WTC11 (cell line): ENCODE results near the gene CREM. TPM values are rescaled to one million over a fixed set of nuclear protein-coding genes. Genes with fewer than 3 reads are reported as not detected.

Source experiments
- ATAC-seq: fragments of 200-7000 bp; cut with Tn5 transposase; 2 replicates; pipeline ENCODE4 v1.10.0; 2021; ENCODE audit warnings: mild to moderate bottlenecking, moderate library complexity
- CTCF ChIA-PET: fragments of 300-600 bp; sonication (Branson Sonifier 250); formaldehyde crosslinking; loops from one replicate; lab custom pipeline; 2021; ENCODE audit warnings: antibody characterized with exemption; lab: Charles Lee
- POLR2A ChIA-PET: fragments of 350-600 bp; sonication (Branson Sonifier 250); formaldehyde crosslinking; loops from one replicate; lab custom pipeline; 2021; ENCODE audit warnings: antibody characterized with exemption; lab: Charles Lee
- DNase-seq: peaks from one replicate; pipeline ENCODE4 v3.0.0; 2021; ENCODE audit warnings: low spot score
- H3K27ac Mint-ChIP-seq: 2 replicates; pipeline ENCODE4 v1.8.0; 2021; ENCODE audit warnings: mixed read lengths
- H3K27me3 Mint-ChIP-seq: 2 replicates; pipeline ENCODE4 v1.8.0; 2021; ENCODE audit warnings: low read depth, mild to moderate bottlenecking, moderate library complexity, mixed read lengths
- H3K36me3 Mint-ChIP-seq: 2 replicates; pipeline ENCODE4 v1.8.0; 2021; ENCODE audit warnings: mixed read lengths
- H3K4me1 Mint-ChIP-seq: 2 replicates; pipeline ENCODE4 v1.8.0; 2022; ENCODE audit warnings: mixed read lengths
- H3K4me3 Mint-ChIP-seq: 2 replicates; pipeline ENCODE4 v1.8.0; 2021; ENCODE audit warnings: mild to moderate bottlenecking, moderate library complexity, mixed read lengths
- H3K9me3 Mint-ChIP-seq: 2 replicates; pipeline ENCODE4 v1.8.0; 2021; ENCODE audit warnings: mixed read lengths
- ATF1 ChIP-seq: sonication (generic); formaldehyde crosslinking; IDR thresholded peaks from 2 replicates; pipeline ENCODE4 v1.8.1; 2023; ENCODE audit warnings: mild to moderate bottlenecking, moderate library complexity, missing genetic modification reagents
- ELF4 ChIP-seq: sonication (generic); formaldehyde crosslinking; IDR thresholded peaks from 2 replicates; pipeline ENCODE4 v1.8.1; 2022; ENCODE audit warnings: low read depth, mild to moderate bottlenecking, moderate library complexity, missing genetic modification reagents
- ESRRA ChIP-seq: sonication (generic); formaldehyde crosslinking; IDR thresholded peaks from 2 replicates; pipeline ENCODE4 v1.8.1; 2022; ENCODE audit warnings: mild to moderate bottlenecking, missing genetic modification reagents, borderline replicate concordance
- FOXP1 ChIP-seq: sonication (generic); formaldehyde crosslinking; IDR thresholded peaks from 2 replicates; pipeline ENCODE4 v1.8.0; 2022; ENCODE audit warnings: missing genetic modification reagents, mild to moderate bottlenecking, moderate library complexity, borderline replicate concordance
- JUN ChIP-seq: sonication (generic); formaldehyde crosslinking; IDR thresholded peaks from 2 replicates; pipeline ENCODE4 v1.8.0; 2023; ENCODE audit warnings: mild to moderate bottlenecking, missing genetic modification reagents
- NFYB ChIP-seq: sonication (generic); formaldehyde crosslinking; conservative IDR thresholded peaks from 2 replicates; pipeline ENCODE4 v1.8.0; 2022; ENCODE audit warnings: low read depth, missing genetic modification reagents
- NR1H2 ChIP-seq: sonication (generic); formaldehyde crosslinking; IDR thresholded peaks from 2 replicates; pipeline ENCODE4 v1.9.0; 2021; ENCODE audit warnings: mild to moderate bottlenecking, moderate library complexity, missing genetic modification reagents
- OVOL2 ChIP-seq: fragments of 250-450 bp; sonication (Bioruptor Pico); IDR thresholded peaks from 2 replicates; pipeline ENCODE4 v1.9.0; 2021; ENCODE audit warnings: mild to moderate bottlenecking, borderline replicate concordance
- SMAD3 ChIP-seq: sonication (generic); formaldehyde crosslinking; IDR thresholded peaks from 2 replicates; pipeline ENCODE4 v1.8.0; 2022; ENCODE audit warnings: missing genetic modification reagents, mild to moderate bottlenecking, borderline replicate concordance
- SMAD4 ChIP-seq: sonication (generic); formaldehyde crosslinking; IDR thresholded peaks from 2 replicates; pipeline ENCODE4 v1.8.0; 2022; ENCODE audit warnings: mild to moderate bottlenecking, missing genetic modification reagents
- SOX15 ChIP-seq: fragments of 250-450 bp; sonication (Bioruptor Pico); IDR thresholded peaks from 2 replicates; pipeline ENCODE4 v1.9.0; 2021; ENCODE audit warnings: mild to moderate bottlenecking
- TP53 ChIP-seq: sonication (generic); formaldehyde crosslinking; IDR thresholded peaks from 2 replicates; pipeline ENCODE4 v1.8.1; 2023; ENCODE audit warnings: mild to moderate bottlenecking, missing genetic modification reagents
- total RNA-seq: library from RNA; stranded (reverse); gene quantifications from 3 replicates; pipeline ENCODE4 v1.2.3, GENCODE V29; 2021
- TF ChIP-seq, protein P1 (sequence below): fragments of 200-600 bp; IDR thresholded peaks from 2 replicates; pipeline ENCODE4 v1.8.0; 2022; ENCODE audit warnings: antibody characterized with exemption
- TF ChIP-seq, protein P2 (sequence below): sonication (generic); formaldehyde crosslinking; IDR thresholded peaks from 2 replicates; pipeline ENCODE4 v1.8.0; 2023; ENCODE audit warnings: missing genetic modification reagents, mild to moderate bottlenecking, borderline replicate concordance
- TF ChIP-seq, protein P3 (sequence below): sonication (generic); formaldehyde crosslinking; IDR thresholded peaks from 2 replicates; pipeline ENCODE4 v1.8.1; 2023; ENCODE audit warnings: mild to moderate bottlenecking, missing genetic modification reagents, moderate library complexity
- TF ChIP-seq, protein P4 (sequence below): sonication (generic); formaldehyde crosslinking; IDR thresholded peaks from 2 replicates; pipeline ENCODE4 v1.8.1; 2022; ENCODE audit warnings: low read depth, missing genetic modification reagents, borderline replicate concordance
- TF ChIP-seq, protein P5 (sequence below): sonication (generic); formaldehyde crosslinking; IDR thresholded peaks from 2 replicates; pipeline ENCODE4 v1.8.1; 2022; ENCODE audit warnings: missing genetic modification reagents, borderline replicate concordance
- TF ChIP-seq, protein P6 (sequence below): sonication (generic); formaldehyde crosslinking; IDR thresholded peaks from 2 replicates; pipeline ENCODE4 v1.8.0; 2023; ENCODE audit warnings: mild to moderate bottlenecking, missing genetic modification reagents

CREM gene
- total RNA-seq, 1 experiment from 2014 or later = 23.6 TPM

DNA sequence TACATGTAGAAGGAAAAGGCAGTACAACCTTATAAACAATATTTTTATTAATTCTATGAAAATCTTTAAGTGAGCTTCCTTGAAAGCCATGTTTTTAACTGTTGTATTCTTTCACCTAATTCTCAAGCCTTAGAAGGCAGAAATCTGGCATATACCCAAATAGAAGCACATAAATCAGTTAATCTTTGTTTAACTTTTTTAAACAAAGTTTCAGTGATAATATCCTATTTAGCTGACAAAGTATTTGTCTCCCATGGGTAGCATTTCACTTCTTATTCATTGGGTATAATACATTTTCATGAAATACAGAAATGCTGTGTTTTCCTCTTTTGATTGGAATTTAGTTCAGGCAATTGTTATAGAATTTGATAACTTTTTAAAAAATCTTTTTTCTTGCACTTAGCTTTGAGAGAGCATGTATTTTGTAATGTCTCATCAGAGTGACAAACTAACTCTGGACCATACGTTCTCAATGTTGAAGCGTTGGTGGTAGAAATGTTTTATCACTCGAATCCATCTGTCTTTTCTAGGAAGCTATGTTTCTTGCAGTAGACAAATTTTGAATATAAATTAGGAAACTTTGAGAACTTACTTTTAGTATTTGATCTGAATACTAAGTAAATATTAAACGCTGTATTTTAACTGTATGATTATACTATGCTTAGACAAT is 78.1 kb downstream of the CREM start:
- H3K9me3 Mint-ChIP-seq = no peaks in the 10 kb centered on the region
- H3K27me3 Mint-ChIP-seq = no peaks in the 10 kb centered on the region
- no peaks in the 10 kb centered on the region for H3K36me3 Mint-ChIP-seq
- ATAC-seq (no peak), DNase-seq (no peak)
- H3K4me3 Mint-ChIP-seq = no peak overlapping the region
- TF ChIP-seq, protein P1, sequence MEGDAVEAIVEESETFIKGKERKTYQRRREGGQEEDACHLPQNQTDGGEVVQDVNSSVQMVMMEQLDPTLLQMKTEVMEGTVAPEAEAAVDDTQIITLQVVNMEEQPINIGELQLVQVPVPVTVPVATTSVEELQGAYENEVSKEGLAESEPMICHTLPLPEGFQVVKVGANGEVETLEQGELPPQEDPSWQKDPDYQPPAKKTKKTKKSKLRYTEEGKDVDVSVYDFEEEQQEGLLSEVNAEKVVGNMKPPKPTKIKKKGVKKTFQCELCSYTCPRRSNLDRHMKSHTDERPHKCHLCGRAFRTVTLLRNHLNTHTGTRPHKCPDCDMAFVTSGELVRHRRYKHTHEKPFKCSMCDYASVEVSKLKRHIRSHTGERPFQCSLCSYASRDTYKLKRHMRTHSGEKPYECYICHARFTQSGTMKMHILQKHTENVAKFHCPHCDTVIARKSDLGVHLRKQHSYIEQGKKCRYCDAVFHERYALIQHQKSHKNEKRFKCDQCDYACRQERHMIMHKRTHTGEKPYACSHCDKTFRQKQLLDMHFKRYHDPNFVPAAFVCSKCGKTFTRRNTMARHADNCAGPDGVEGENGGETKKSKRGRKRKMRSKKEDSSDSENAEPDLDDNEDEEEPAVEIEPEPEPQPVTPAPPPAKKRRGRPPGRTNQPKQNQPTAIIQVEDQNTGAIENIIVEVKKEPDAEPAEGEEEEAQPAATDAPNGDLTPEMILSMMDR = no peak
- H3K4me1 Mint-ChIP-seq = peaks cover 21% of the 10 kb centered on the region
- POLR2A ChIA-PET = no interaction called here
- no peak overlapping the region for H3K27ac Mint-ChIP-seq
- CTCF ChIA-PET = interaction anchor here (0.8 to 6.5 kb wide), 3 partner anchors 9 to 210 kb away, joined by 3 to 64 read pairs (median 9); no protein-coding TSS in a partner anchor

DNA sequence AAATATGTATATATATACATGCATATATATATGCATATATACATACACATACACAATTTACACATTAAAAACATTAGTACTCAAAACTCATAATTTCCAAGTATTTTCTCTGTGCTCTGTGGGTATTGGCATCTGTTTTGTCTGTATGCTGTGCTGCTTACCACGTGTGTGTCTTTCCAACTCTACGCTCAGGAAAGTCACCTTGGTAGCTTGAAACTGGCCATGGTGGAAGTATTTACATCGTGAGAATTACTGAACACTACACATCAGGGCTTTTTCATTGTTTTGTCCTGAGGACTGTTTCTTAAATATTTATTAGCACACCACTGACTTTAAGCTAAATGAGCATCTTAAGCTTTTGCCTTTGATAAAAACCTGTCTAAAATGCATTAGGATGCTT is 79.6 kb downstream of the CREM start:
- ChIA-PET POLR2A (no interaction called here), CTCF (interaction anchor here (3.3 to 6.5 kb wide), 2 partner anchors 11 to 80 kb away, joined by 9 to 64 read pairs; no protein-coding TSS in a partner anchor)
- Mint-ChIP-seq H3K36me3 (no peaks in the 10 kb centered on the region), H3K9me3 (no peaks in the 10 kb centered on the region), H3K4me1 (peaks cover 36% of the 10 kb centered on the region), H3K4me3 (no peak overlapping the region), H3K27me3 (no peaks in the 10 kb centered on the region), H3K27ac (no peak overlapping the region)
- ATAC-seq = no peak
- DNase-seq = no peak
- TF ChIP-seq TP53 (CRISPR knock-in tag) = no peak
- TF ChIP-seq OVOL2 (CRISPR knock-in tag) = no peak
- TF ChIP-seq, protein P2, sequence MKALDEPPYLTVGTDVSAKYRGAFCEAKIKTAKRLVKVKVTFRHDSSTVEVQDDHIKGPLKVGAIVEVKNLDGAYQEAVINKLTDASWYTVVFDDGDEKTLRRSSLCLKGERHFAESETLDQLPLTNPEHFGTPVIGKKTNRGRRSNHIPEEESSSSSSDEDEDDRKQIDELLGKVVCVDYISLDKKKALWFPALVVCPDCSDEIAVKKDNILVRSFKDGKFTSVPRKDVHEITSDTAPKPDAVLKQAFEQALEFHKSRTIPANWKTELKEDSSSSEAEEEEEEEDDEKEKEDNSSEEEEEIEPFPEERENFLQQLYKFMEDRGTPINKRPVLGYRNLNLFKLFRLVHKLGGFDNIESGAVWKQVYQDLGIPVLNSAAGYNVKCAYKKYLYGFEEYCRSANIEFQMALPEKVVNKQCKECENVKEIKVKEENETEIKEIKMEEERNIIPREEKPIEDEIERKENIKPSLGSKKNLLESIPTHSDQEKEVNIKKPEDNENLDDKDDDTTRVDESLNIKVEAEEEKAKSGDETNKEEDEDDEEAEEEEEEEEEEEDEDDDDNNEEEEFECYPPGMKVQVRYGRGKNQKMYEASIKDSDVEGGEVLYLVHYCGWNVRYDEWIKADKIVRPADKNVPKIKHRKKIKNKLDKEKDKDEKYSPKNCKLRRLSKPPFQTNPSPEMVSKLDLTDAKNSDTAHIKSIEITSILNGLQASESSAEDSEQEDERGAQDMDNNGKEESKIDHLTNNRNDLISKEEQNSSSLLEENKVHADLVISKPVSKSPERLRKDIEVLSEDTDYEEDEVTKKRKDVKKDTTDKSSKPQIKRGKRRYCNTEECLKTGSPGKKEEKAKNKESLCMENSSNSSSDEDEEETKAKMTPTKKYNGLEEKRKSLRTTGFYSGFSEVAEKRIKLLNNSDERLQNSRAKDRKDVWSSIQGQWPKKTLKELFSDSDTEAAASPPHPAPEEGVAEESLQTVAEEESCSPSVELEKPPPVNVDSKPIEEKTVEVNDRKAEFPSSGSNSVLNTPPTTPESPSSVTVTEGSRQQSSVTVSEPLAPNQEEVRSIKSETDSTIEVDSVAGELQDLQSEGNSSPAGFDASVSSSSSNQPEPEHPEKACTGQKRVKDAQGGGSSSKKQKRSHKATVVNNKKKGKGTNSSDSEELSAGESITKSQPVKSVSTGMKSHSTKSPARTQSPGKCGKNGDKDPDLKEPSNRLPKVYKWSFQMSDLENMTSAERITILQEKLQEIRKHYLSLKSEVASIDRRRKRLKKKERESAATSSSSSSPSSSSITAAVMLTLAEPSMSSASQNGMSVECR (CRISPR knock-in tag) = no peak
- TF ChIP-seq JUN (CRISPR knock-in tag) = no peak
- TF ChIP-seq, protein P3, sequence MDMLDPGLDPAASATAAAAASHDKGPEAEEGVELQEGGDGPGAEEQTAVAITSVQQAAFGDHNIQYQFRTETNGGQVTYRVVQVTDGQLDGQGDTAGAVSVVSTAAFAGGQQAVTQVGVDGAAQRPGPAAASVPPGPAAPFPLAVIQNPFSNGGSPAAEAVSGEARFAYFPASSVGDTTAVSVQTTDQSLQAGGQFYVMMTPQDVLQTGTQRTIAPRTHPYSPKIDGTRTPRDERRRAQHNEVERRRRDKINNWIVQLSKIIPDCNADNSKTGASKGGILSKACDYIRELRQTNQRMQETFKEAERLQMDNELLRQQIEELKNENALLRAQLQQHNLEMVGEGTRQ (CRISPR knock-in tag) = no peak
- no peak for TF ChIP-seq ATF1
- TF ChIP-seq SOX15 = no peak
- no peak for TF ChIP-seq NFYB
- no peak for TF ChIP-seq NR1H2 (CRISPR knock-in tag)
- TF ChIP-seq ELF4 (CRISPR knock-in tag) = no peak
- TF ChIP-seq, protein P4, sequence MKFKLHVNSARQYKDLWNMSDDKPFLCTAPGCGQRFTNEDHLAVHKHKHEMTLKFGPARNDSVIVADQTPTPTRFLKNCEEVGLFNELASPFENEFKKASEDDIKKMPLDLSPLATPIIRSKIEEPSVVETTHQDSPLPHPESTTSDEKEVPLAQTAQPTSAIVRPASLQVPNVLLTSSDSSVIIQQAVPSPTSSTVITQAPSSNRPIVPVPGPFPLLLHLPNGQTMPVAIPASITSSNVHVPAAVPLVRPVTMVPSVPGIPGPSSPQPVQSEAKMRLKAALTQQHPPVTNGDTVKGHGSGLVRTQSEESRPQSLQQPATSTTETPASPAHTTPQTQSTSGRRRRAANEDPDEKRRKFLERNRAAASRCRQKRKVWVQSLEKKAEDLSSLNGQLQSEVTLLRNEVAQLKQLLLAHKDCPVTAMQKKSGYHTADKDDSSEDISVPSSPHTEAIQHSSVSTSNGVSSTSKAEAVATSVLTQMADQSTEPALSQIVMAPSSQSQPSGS (CRISPR knock-in tag) = no peak
- TF ChIP-seq, protein P5, sequence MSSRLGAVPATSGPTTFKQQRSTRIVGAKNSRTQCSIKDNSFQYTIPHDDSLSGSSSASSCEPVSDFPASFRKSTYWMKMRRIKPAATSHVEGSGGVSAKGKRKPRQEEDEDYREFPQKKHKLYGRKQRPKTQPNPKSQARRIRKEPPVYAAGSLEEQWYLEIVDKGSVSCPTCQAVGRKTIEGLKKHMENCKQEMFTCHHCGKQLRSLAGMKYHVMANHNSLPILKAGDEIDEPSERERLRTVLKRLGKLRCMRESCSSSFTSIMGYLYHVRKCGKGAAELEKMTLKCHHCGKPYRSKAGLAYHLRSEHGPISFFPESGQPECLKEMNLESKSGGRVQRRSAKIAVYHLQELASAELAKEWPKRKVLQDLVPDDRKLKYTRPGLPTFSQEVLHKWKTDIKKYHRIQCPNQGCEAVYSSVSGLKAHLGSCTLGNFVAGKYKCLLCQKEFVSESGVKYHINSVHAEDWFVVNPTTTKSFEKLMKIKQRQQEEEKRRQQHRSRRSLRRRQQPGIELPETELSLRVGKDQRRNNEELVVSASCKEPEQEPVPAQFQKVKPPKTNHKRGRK (CRISPR knock-in tag) = no peak
- no peak for TF ChIP-seq SMAD3 (CRISPR knock-in tag)
- TF ChIP-seq, protein P1 = no peak
- no peak for TF ChIP-seq ESRRA (CRISPR knock-in tag)
- TF ChIP-seq, protein P6, sequence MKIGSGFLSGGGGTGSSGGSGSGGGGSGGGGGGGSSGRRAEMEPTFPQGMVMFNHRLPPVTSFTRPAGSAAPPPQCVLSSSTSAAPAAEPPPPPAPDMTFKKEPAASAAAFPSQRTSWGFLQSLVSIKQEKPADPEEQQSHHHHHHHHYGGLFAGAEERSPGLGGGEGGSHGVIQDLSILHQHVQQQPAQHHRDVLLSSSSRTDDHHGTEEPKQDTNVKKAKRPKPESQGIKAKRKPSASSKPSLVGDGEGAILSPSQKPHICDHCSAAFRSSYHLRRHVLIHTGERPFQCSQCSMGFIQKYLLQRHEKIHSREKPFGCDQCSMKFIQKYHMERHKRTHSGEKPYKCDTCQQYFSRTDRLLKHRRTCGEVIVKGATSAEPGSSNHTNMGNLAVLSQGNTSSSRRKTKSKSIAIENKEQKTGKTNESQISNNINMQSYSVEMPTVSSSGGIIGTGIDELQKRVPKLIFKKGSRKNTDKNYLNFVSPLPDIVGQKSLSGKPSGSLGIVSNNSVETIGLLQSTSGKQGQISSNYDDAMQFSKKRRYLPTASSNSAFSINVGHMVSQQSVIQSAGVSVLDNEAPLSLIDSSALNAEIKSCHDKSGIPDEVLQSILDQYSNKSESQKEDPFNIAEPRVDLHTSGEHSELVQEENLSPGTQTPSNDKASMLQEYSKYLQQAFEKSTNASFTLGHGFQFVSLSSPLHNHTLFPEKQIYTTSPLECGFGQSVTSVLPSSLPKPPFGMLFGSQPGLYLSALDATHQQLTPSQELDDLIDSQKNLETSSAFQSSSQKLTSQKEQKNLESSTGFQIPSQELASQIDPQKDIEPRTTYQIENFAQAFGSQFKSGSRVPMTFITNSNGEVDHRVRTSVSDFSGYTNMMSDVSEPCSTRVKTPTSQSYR (CRISPR knock-in tag) = no peak
- TF ChIP-seq FOXP1 (CRISPR knock-in tag) = no peak
- TF ChIP-seq SMAD4 (CRISPR knock-in tag) = no peak
